H9 (cell line): ENCODE results near the gene NSD1. TPM values are rescaled to one million over a fixed set of nuclear protein-coding genes. Genes with fewer than 3 reads are reported as not detected.
A peak's percentile ranks its signal among the peaks of the same experiment; 100 is the strongest.

Experiments used
- DNase-seq: peaks from one replicate; pipeline ENCODE4 v3.0.0-alpha.2; 2017
- H2AFZ ChIP-seq: one replicate; pipeline ENCODE4 v1.6.1; 2013; ENCODE audit warnings: mild to moderate bottlenecking, low read length, control low read depth, moderate library complexity
- H2AK5ac ChIP-seq: 2 replicates; pipeline ENCODE4 v1.6.1; 2013; ENCODE audit warnings: low read length, control low read depth, mixed read lengths; ENCODE audit not compliant: insufficient read length
- H2BK120ac ChIP-seq: one replicate; pipeline ENCODE4 v1.6.1; 2013; ENCODE audit warnings: low read depth, mild to moderate bottlenecking, low read length, control low read depth, inconsistent platforms; ENCODE audit not compliant: poor library complexity, severe bottlenecking
- H2BK12ac ChIP-seq: 2 replicates; pipeline ENCODE4 v1.6.1; 2013; ENCODE audit warnings: low read length, control low read depth, mixed read lengths, low read depth; ENCODE audit not compliant: insufficient read length
- H2BK15ac ChIP-seq: 2 replicates; pipeline ENCODE4 v1.6.1; 2013; ENCODE audit warnings: low read depth, low read length, control low read depth
- H2BK20ac ChIP-seq: one replicate; pipeline ENCODE4 v1.6.1; 2013; ENCODE audit warnings: low read depth, mild to moderate bottlenecking, low read length, control low read depth, inconsistent platforms; ENCODE audit not compliant: poor library complexity, severe bottlenecking
- H2BK5ac ChIP-seq: 2 replicates; pipeline ENCODE4 v1.6.1; 2013; ENCODE audit warnings: low read length, control low read depth, mixed read lengths; ENCODE audit not compliant: insufficient read length
- H3K14ac ChIP-seq: 2 replicates; pipeline ENCODE4 v1.6.1; 2013; ENCODE audit warnings: low read length, control low read depth; ENCODE audit not compliant: insufficient read depth
- H3K18ac ChIP-seq: 2 replicates; pipeline ENCODE4 v1.6.1; 2013; ENCODE audit warnings: low read depth, mild to moderate bottlenecking, mixed read lengths, low read length, control low read depth; ENCODE audit not compliant: insufficient read length
- H3K23ac ChIP-seq: 2 replicates; pipeline ENCODE4 v1.6.1; 2013; ENCODE audit warnings: low read length, control low read depth, mixed read lengths, low read depth; ENCODE audit not compliant: insufficient read length
- H3K23me2 ChIP-seq: 2 replicates; pipeline ENCODE4 v1.6.1; 2013; ENCODE audit warnings: low read depth, mild to moderate bottlenecking, mixed read lengths, low read length, control low read depth; ENCODE audit not compliant: insufficient read length, poor library complexity, severe bottlenecking
- H3K27ac ChIP-seq: 2 replicates; pipeline ENCODE4 v1.5.1; 2013; ENCODE audit warnings: low read length, control low read depth, mixed read lengths, low read depth; ENCODE audit not compliant: insufficient read length
- H3K27me3 ChIP-seq: 2 replicates; pipeline ENCODE4 v1.6.1; 2013; ENCODE audit warnings: low read length, control low read depth, inconsistent platforms; ENCODE audit not compliant: insufficient read depth
- H3K4ac ChIP-seq: 2 replicates; pipeline ENCODE4 v1.6.1; 2013; ENCODE audit warnings: low read depth, mild to moderate bottlenecking, control low read depth, inconsistent platforms, low read length, moderate library complexity
- H3K4me1 ChIP-seq: 2 replicates; pipeline ENCODE4 v1.6.1; 2013; ENCODE audit warnings: low read length, control low read depth, inconsistent platforms; ENCODE audit not compliant: insufficient read depth
- H3K4me2 ChIP-seq: 2 replicates; pipeline ENCODE4 v1.6.1; 2013; ENCODE audit warnings: low read length, control low read depth, mixed read lengths; ENCODE audit not compliant: insufficient read length, insufficient read depth
- H3K56ac ChIP-seq: 2 replicates; pipeline ENCODE4 v1.6.1; 2013; ENCODE audit warnings: low read depth, mild to moderate bottlenecking, mixed read lengths, low read length, control low read depth; ENCODE audit not compliant: insufficient read length
- H3K79me1 ChIP-seq: 2 replicates; pipeline ENCODE4 v1.6.1; 2013; ENCODE audit warnings: low read depth, mild to moderate bottlenecking, moderate library complexity, low read length, control low read depth, inconsistent platforms; ENCODE audit not compliant: insufficient read depth, poor library complexity, severe bottlenecking
- H3K79me2 ChIP-seq: 2 replicates; pipeline ENCODE4 v1.6.1; 2013; ENCODE audit warnings: low read length, control low read depth, inconsistent platforms; ENCODE audit not compliant: insufficient read depth
- H3K9ac ChIP-seq: 2 replicates; pipeline ENCODE4 v1.6.1; 2013; ENCODE audit warnings: low read length, control low read depth, mixed read lengths; ENCODE audit not compliant: insufficient read length; ENCODE audit errors: extremely low read depth
- H3K9me3 ChIP-seq: one replicate; pipeline ENCODE4 v1.6.1; 2013; ENCODE audit warnings: low read depth, low read length, inconsistent platforms; ENCODE audit not compliant: control insufficient read depth
- H3T11ph ChIP-seq: one replicate; pipeline ENCODE4 v1.6.1; 2013; ENCODE audit warnings: mild to moderate bottlenecking, low read length, control low read depth, inconsistent platforms
- H4K20me1 ChIP-seq: one replicate; pipeline ENCODE4 v1.6.1; 2013; ENCODE audit not compliant: control insufficient read depth, insufficient read length, insufficient read depth
- H4K5ac ChIP-seq: 2 replicates; pipeline ENCODE4 v1.6.1; 2013; ENCODE audit warnings: low read depth, mild to moderate bottlenecking, mixed read lengths, low read length, control low read depth; ENCODE audit not compliant: insufficient read length
- H4K8ac ChIP-seq: replicated peaks from 2 replicates; pipeline ENCODE4 v1.6.1; 2013; ENCODE audit warnings: low read length, control low read depth, mixed read lengths, low read depth; ENCODE audit not compliant: insufficient read length
- H4K91ac ChIP-seq: 2 replicates; pipeline ENCODE4 v1.6.1; 2013; ENCODE audit warnings: low read depth, mild to moderate bottlenecking, moderate library complexity, mixed read lengths, low read length, control low read depth; ENCODE audit not compliant: insufficient read length
- H3K27ac Mint-ChIP-seq, 3 experiments: 2 replicates in 2 of 3; 3 replicates in 1 of 3; pipeline ENCODE4 v1.8.0; 2020 to 2021; ENCODE audit warnings: mixed read lengths in 3 of 3, mild to moderate bottlenecking in 1 of 3, moderate library complexity in 1 of 3
- H3K27me3 Mint-ChIP-seq: 2 replicates; pipeline ENCODE4 v1.8.0; 2021; ENCODE audit warnings: low read depth, mild to moderate bottlenecking, moderate library complexity, mixed read lengths
- H3K36me3 Mint-ChIP-seq, 3 experiments: 2 replicates in 2 of 3; 3 replicates in 1 of 3; pipeline ENCODE4 v1.8.0; 2020 to 2021; ENCODE audit warnings: low read depth in 3 of 3, mixed read lengths in 3 of 3; ENCODE audit not compliant: insufficient read depth in 1 of 3
- H3K4me1 Mint-ChIP-seq, 2 experiments: 2 replicates each; pipeline ENCODE4 v1.8.0; 2020; ENCODE audit warnings: mixed read lengths in 2 of 2
- H3K4me3 Mint-ChIP-seq, 2 experiments: 2 replicates in 1 of 2; 3 replicates in 1 of 2; pipeline ENCODE4 v1.8.0; 2020 to 2021; ENCODE audit warnings: mild to moderate bottlenecking in 2 of 2, mixed read lengths in 2 of 2, moderate library complexity in 1 of 2
- H3K9me3 Mint-ChIP-seq, 2 experiments: 2 replicates in 1 of 2; 3 replicates in 1 of 2; pipeline ENCODE4 v1.8.0; 2020; ENCODE audit warnings: mild to moderate bottlenecking in 2 of 2, mixed read lengths in 2 of 2, moderate library complexity in 1 of 2
- WGBS: extraction: QIAGEN DNeasy Blood & Tissue Kit; methylation state at CpG from one replicate; pipeline ENCODE4 v1.1.7; 2013; ENCODE audit warnings: missing lambda C conversion rate, low lambda C conversion rate, mixed read lengths; ENCODE audit not compliant: insufficient read length; ENCODE audit errors: extremely low coverage; 5-methylcytosine and 5-hydroxymethylcytosine counted together
- total RNA-seq: library from RNA; stranded (reverse); gene quantifications from 2 replicates; pipeline ENCODE4 v1.2.1, GENCODE V29; 2021
- TF ChIP-seq, protein P1 (sequence below): fragments of 200-600 bp; sonication (generic); conservative IDR thresholded peaks from 3 replicates; pipeline ENCODE4 v1.8.0; 2021; ENCODE audit warnings: antibody characterized with exemption, mild to moderate bottlenecking

Gene NSD1
- total RNA-seq, 1 experiment from 2014 or later = 213 TPM

DNA sequence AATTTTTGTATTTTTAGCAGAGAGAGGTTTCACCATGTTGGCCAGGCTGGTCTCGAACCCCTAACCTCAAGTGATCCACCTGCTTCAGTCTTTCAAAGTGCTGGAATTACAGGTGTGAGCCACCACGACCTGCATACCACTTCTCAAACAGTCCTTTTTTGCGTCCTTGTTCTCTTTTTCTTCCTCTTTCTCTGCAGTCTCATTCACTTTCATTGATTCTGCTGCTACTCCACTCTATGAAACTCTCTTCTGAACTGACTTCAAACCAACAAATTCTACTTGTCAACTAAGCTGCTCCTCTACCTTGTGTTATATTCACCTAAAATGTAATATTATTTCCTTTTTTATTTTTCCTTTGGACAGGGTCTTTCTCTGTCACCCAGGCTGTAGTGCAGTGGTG lies 7.9 kb downstream of the NSD1 start:
- TF ChIP-seq, protein P1, sequence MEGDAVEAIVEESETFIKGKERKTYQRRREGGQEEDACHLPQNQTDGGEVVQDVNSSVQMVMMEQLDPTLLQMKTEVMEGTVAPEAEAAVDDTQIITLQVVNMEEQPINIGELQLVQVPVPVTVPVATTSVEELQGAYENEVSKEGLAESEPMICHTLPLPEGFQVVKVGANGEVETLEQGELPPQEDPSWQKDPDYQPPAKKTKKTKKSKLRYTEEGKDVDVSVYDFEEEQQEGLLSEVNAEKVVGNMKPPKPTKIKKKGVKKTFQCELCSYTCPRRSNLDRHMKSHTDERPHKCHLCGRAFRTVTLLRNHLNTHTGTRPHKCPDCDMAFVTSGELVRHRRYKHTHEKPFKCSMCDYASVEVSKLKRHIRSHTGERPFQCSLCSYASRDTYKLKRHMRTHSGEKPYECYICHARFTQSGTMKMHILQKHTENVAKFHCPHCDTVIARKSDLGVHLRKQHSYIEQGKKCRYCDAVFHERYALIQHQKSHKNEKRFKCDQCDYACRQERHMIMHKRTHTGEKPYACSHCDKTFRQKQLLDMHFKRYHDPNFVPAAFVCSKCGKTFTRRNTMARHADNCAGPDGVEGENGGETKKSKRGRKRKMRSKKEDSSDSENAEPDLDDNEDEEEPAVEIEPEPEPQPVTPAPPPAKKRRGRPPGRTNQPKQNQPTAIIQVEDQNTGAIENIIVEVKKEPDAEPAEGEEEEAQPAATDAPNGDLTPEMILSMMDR = no peak
- Mint-ChIP-seq H3K4me3 (no peak overlapping the region), H3K36me3 (peaks cover 22 to 90% (median 74%) of the 10 kb centered on the region in 3 experiments)

More for the DNA sequence above, 7.9 kb downstream of the NSD1 start:
- Histone ChIP-seq H4K8ac (no peak overlapping the region), H3T11ph (no peak overlapping the region), H3K56ac (no peak overlapping the region), H3K79me1 (peaks cover 4% of the 10 kb centered on the region), H2AFZ (no peak overlapping the region), H2AK5ac (no peak overlapping the region), H3K27me3 (no peaks in the 10 kb centered on the region), H2BK120ac (no peak overlapping the region), H2BK12ac (no peak overlapping the region), H3K23me2 (no peaks in the 10 kb centered on the region), H3K18ac (no peak overlapping the region), H4K5ac (no peak overlapping the region), H2BK15ac (no peak overlapping the region), H4K20me1 (no peaks in the 10 kb centered on the region), H3K27ac (no peak overlapping the region), H3K23ac (no peak overlapping the region), H3K4me2 (no peak overlapping the region), H2BK20ac (no peak overlapping the region), H3K4me1 (no peaks in the 10 kb centered on the region), H3K9me3 (no peaks in the 10 kb centered on the region), H2BK5ac (no peak overlapping the region), H3K9ac (no peak overlapping the region), H3K14ac (no peak overlapping the region), H4K91ac (no peak overlapping the region), H3K4ac (no peak overlapping the region), H3K79me2 (peaks cover 58% of the 10 kb centered on the region; the same call in 1 of the 2 replicates)
- Mint-ChIP-seq H3K4me1 (peaks cover 7 to 22% of the 10 kb centered on the region in 2 experiments), H3K27me3 (no peaks in the 10 kb centered on the region), H3K27ac (peak overlapping the region in 2 of 3 experiments; percentile 1 to 72; a peak in 2 of 7 replicates), H3K9me3 (no peaks in the 10 kb centered on the region)
- WGBS = no CpG with 5 or more reads among the region's 3 CpGs
- DNase-seq = no peak
